Peyer's patch (tissue), 4 donors: Measurements from ENCODE around the gene BLNK.

ENCODE experiments used
- POLR2A ChIP-seq, 2 donors: fragments of 450-650 bp; IDR thresholded peaks; one replicate each; pipeline ENCODE4 v1.5.1; 2017; ENCODE audit warnings: antibody characterized with exemption in 2 of 2, mild to moderate bottlenecking in 2 of 2, moderate library complexity in 2 of 2
- TF ChIP-seq, protein P1 (sequence below), 6 experiments: fragments of 450-650 bp in 4 of 6; fragments of 200-600 bp in 2 of 6; sonication (generic) in 1 of 6; IDR thresholded peaks; one replicate each; pipeline ENCODE4 v1.5.1; 2017 to 2019; ENCODE audit warnings: antibody characterized with exemption in 6 of 6, mild to moderate bottlenecking in 3 of 6, moderate library complexity in 1 of 6

- TF ChIP-seq POLR2A (IDR thresholded peaks at IDR 0.05) = no peak
- TF ChIP-seq, protein P1, sequence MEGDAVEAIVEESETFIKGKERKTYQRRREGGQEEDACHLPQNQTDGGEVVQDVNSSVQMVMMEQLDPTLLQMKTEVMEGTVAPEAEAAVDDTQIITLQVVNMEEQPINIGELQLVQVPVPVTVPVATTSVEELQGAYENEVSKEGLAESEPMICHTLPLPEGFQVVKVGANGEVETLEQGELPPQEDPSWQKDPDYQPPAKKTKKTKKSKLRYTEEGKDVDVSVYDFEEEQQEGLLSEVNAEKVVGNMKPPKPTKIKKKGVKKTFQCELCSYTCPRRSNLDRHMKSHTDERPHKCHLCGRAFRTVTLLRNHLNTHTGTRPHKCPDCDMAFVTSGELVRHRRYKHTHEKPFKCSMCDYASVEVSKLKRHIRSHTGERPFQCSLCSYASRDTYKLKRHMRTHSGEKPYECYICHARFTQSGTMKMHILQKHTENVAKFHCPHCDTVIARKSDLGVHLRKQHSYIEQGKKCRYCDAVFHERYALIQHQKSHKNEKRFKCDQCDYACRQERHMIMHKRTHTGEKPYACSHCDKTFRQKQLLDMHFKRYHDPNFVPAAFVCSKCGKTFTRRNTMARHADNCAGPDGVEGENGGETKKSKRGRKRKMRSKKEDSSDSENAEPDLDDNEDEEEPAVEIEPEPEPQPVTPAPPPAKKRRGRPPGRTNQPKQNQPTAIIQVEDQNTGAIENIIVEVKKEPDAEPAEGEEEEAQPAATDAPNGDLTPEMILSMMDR (IDR thresholded peaks at IDR 0.05) = no peak
Observed at GRCh38 chr10:96168546-96168945, 102.8 kb downstream of the BLNK start.
